Keratinocyte (primary cell): ENCODE data around the gene HDAC5. TPM values are rescaled to one million over a fixed set of nuclear protein-coding genes. Genes with fewer than 3 reads are reported as not detected.
"Not testable (repeated sequence)": the region's sequence is repeated elsewhere in the genome, so short reads cannot be mapped to it uniquely, and the experiment has no call there.

ENCODE experiments used
- DNase-seq: peaks from one replicate; pipeline ENCODE4 v3.0.0-alpha.2; 2011; ENCODE audit warnings: low read depth, missing footprints, low spot score
- FAIRE-seq: peaks from 2 replicates; lab custom pipeline; 2011; peaks lifted over from hg19 to GRCh38; lab: Jason Lieb, UNC
- H2AFZ ChIP-seq: 2 replicates; pipeline ENCODE4 v1.6.0; 2012; ENCODE audit warnings: low read length, control low read depth, inconsistent platforms; ENCODE audit not compliant: control insufficient read depth
- H3K27ac ChIP-seq: 2 replicates; pipeline ENCODE4 v1.5.1; 2011; ENCODE audit warnings: low read length; ENCODE audit not compliant: control insufficient read depth, insufficient read depth
- H3K27me3 ChIP-seq: 3 replicates; pipeline ENCODE4 v1.6.0; 2011; ENCODE audit warnings: low read length; ENCODE audit not compliant: control insufficient read depth, insufficient read depth; ENCODE audit errors: extremely low read depth
- H3K36me3 ChIP-seq, 2 experiments: 2 replicates in 1 of 2; 3 replicates in 1 of 2; pipeline ENCODE4 v1.5.1; 2011; ENCODE audit warnings: low read length in 2 of 2, mild to moderate bottlenecking in 1 of 2; ENCODE audit not compliant: control insufficient read depth in 2 of 2, insufficient read depth in 2 of 2; ENCODE audit errors: extremely low read depth in 1 of 2
- H3K4me1 ChIP-seq: 3 replicates; pipeline ENCODE4 v1.5.1; 2011; ENCODE audit warnings: low read length; ENCODE audit not compliant: control insufficient read depth, insufficient read depth; ENCODE audit errors: extremely low read depth
- H3K4me2 ChIP-seq: 3 replicates; pipeline ENCODE4 v1.6.0; 2011; ENCODE audit warnings: low read depth, low read length; ENCODE audit not compliant: control insufficient read depth, insufficient read depth; ENCODE audit errors: extremely low read depth
- H3K4me3 ChIP-seq, 3 experiments: fragments of 200-600 bp in 1 of 3; sonication (generic) in 1 of 3; 2 replicates in 2 of 3; 3 replicates in 1 of 3; pipeline ENCODE4 v1.5.1; 2011 to 2016; ENCODE audit warnings: low read length in 3 of 3, mild to moderate bottlenecking in 3 of 3, control low read depth in 2 of 3, inconsistent platforms in 1 of 3, low read depth in 1 of 3, mixed read lengths in 1 of 3, mixed run types in 1 of 3, moderate library complexity in 1 of 3; ENCODE audit not compliant: control insufficient read depth in 2 of 3, insufficient read depth in 2 of 3; ENCODE audit errors: extremely low read depth in 1 of 3
- H3K79me2 ChIP-seq: 2 replicates; pipeline ENCODE4 v1.6.0; 2012; ENCODE audit warnings: low read length; ENCODE audit not compliant: control insufficient read depth, insufficient read depth
- H3K9ac ChIP-seq: 3 replicates; pipeline ENCODE4 v1.6.0; 2011; ENCODE audit warnings: low read length; ENCODE audit not compliant: control insufficient read depth, insufficient read depth; ENCODE audit errors: extremely low read depth
- H3K9me1 ChIP-seq: 3 replicates; pipeline ENCODE4 v1.6.0; 2011; ENCODE audit warnings: low read length; ENCODE audit not compliant: control insufficient read depth, insufficient read depth; ENCODE audit errors: extremely low read depth
- H3K9me3 ChIP-seq: 2 replicates; pipeline ENCODE4 v1.5.1; 2012; ENCODE audit warnings: low read depth, low read length; ENCODE audit not compliant: control insufficient read depth
- H4K20me1 ChIP-seq: 3 replicates; pipeline ENCODE4 v1.6.0; 2011; ENCODE audit warnings: low read length; ENCODE audit not compliant: control insufficient read depth, insufficient read depth; ENCODE audit errors: extremely low read depth
- EZH2 ChIP-seq: IDR thresholded peaks from one replicate; pipeline ENCODE4 v1.6.1; 2012; ENCODE audit warnings: inconsistent platforms, mild to moderate bottlenecking, low read length, moderate library complexity
- dilution Hi-C: fragments of 300-500 bp; cut with MboI; formaldehyde crosslinking; loops from one replicate; pipeline ENCODE4 v1.7.0; 2020; ENCODE audit warnings: low sequenced_read_pairs; ENCODE audit not compliant: extremely low pct_ligation_motif_present
- polyA plus RNA-seq, 5 experiments: library from polyadenylated mRNA; depleted of rRNA in 3 of 5; stranded (reverse) in 3 of 5; stranded (forward) in 1 of 5; unstranded in 1 of 5; fragments of >200 nt; gene quantifications; 1 replicate in 1 of 5; 2 replicates in 3 of 5; 3 replicates in 1 of 5; pipeline versions ENCODE4 v1.2.1 to v1.2.3, GENCODE V29; 2011 to 2012; ENCODE audit warnings: missing spikeins in 2 of 5, low read depth in 1 of 5, low replicate concordance in 1 of 5
- TF ChIP-seq, protein P1 (sequence below), 3 experiments: IDR thresholded peaks in 1 of 3; conservative IDR thresholded peaks in 1 of 3; optimal IDR thresholded peaks in 1 of 3; 2 replicates in 2 of 3; 3 replicates in 1 of 3; pipeline versions ENCODE3 to v1.5.1; 2011; ENCODE audit warnings: low read length in 3 of 3, mild to moderate bottlenecking in 3 of 3, moderate library complexity in 2 of 3, control low read depth in 1 of 3, inconsistent platforms in 1 of 3; ENCODE audit not compliant: insufficient read depth in 2 of 3; ENCODE audit errors: extremely low read depth in 1 of 3

The HDAC5 gene
- polyA plus RNA-seq, 1 donor (not counting 4 experiments of a cell fraction or from before 2014, with no cell fraction given), result 4.5 TPM

- H2AFZ ChIP-seq, result no peak overlapping the region
- no peak overlapping the region for H3K27ac ChIP-seq
- H3K9me3 ChIP-seq, result no peaks in the 10 kb centered on the region
- no peak for FAIRE-seq
- no peak for TF ChIP-seq EZH2
- TF ChIP-seq, protein P1, sequence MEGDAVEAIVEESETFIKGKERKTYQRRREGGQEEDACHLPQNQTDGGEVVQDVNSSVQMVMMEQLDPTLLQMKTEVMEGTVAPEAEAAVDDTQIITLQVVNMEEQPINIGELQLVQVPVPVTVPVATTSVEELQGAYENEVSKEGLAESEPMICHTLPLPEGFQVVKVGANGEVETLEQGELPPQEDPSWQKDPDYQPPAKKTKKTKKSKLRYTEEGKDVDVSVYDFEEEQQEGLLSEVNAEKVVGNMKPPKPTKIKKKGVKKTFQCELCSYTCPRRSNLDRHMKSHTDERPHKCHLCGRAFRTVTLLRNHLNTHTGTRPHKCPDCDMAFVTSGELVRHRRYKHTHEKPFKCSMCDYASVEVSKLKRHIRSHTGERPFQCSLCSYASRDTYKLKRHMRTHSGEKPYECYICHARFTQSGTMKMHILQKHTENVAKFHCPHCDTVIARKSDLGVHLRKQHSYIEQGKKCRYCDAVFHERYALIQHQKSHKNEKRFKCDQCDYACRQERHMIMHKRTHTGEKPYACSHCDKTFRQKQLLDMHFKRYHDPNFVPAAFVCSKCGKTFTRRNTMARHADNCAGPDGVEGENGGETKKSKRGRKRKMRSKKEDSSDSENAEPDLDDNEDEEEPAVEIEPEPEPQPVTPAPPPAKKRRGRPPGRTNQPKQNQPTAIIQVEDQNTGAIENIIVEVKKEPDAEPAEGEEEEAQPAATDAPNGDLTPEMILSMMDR (optimal IDR thresholded peaks at IDR 0.05 in 1 of 3, IDR thresholded peaks at IDR 0.05 in 1 of 3, conservative IDR thresholded peaks at IDR 0.05 in 1 of 3; ENCODE audit: extremely low read depth in 1 of 3, insufficient read depth in 2 of 3, low read length in 3 of 3), result no peak
- H4K20me1 ChIP-seq, result no peaks in the 10 kb centered on the region
- H3K27me3 ChIP-seq, result no peaks in the 10 kb centered on the region
- no peak overlapping the region for H3K9ac ChIP-seq
- H3K4me1 ChIP-seq, result peaks cover 24% of the 10 kb centered on the region
- H3K4me3 ChIP-seq, result no peak overlapping the region
- no peaks in the 10 kb centered on the region for H3K36me3 ChIP-seq
- H3K9me1 ChIP-seq, result no peaks in the 10 kb centered on the region
- H3K79me2 ChIP-seq, result no peaks in the 10 kb centered on the region
- dilution Hi-C loops, result no loop called here
- no peak overlapping the region for H3K4me2 ChIP-seq
- no peak for DNase-seq
These were observed 10.6 kb upstream of the HDAC5 start for GRCh38 chr17:44133918-44134476.

DNA sequence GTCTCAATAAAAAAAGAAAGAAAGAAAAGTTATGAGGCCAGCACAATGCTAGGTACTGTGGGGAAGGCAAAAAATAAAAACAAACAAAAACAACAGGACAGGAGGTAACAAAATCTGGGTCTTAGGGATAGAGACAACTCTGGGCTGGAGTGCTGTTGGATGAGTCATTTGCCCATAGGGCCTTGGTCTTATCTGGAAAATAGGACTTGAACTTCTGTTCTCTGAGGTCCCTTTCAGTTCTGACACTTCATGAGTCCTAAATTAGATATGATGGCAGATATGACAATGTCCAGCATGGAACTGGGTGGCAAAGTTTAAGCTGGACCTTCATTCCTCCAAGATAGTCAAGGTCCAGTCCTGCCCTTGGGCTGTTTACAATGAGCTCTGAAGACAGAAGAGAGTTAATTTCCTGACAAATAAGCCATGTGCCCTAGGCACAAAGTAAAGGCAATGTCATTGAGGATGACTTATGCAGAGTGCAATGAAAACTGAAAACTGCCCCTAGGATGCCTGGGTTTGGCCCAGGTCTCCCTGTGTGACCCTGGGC lies 8.9 kb upstream of the HDAC5 start:
- no peak for FAIRE-seq
- Histone ChIP-seq H3K79me2 (no peaks in the 10 kb centered on the region), H3K9me3 (no peaks in the 10 kb centered on the region), H4K20me1 (no peaks in the 10 kb centered on the region), H3K9ac (no peak overlapping the region), H3K4me1 (peaks cover 10% of the 10 kb centered on the region), H3K36me3 (no peaks in the 10 kb centered on the region), H3K9me1 (no peaks in the 10 kb centered on the region), H3K4me2 (no peak overlapping the region), H2AFZ (no peak overlapping the region), H3K27me3 (no peaks in the 10 kb centered on the region), H3K27ac (no peak overlapping the region), H3K4me3 (no peak overlapping the region)
- no peak for DNase-seq
- dilution Hi-C loops, result no loop called here
- TF ChIP-seq, protein P1 (optimal IDR thresholded peaks at IDR 0.05 in 1 of 3, IDR thresholded peaks at IDR 0.05 in 1 of 3, conservative IDR thresholded peaks at IDR 0.05 in 1 of 3; ENCODE audit: extremely low read depth in 1 of 3, insufficient read depth in 2 of 3, low read length in 3 of 3), result no peak

DNA sequence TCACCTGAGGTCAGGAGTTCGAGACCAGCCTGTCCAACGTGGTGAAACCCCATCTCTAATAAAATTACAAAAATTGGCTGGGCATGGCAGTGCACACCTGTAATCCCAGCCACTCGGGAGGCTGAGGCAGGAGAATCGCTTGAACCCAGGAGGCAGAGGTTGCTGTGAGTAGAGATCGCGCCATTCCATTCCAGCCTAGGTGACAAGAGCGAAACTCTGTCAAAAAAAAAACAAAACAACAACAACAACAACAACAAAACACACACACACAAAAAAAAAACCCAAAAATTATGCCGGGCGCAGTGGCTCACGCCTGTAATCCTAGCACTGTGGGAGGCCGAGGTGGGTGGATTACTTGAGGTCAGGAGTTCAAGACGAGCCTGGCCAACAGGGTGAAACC lies 7.9 kb upstream of the HDAC5 start:
- H3K4me2 ChIP-seq, H2AFZ ChIP-seq, H3K79me2 ChIP-seq, H4K20me1 ChIP-seq, H3K9me3 ChIP-seq, H3K9ac ChIP-seq, DNase-seq, H3K27me3 ChIP-seq, H3K9me1 ChIP-seq, H3K27ac ChIP-seq, H3K4me3 ChIP-seq, H3K4me1 ChIP-seq, dilution Hi-C loops, FAIRE-seq, H3K36me3 ChIP-seq: not testable (repeated sequence)
